H9 (cell line): ENCODE results near the gene PLEKHG2. TPM values are rescaled to one million over a fixed set of nuclear protein-coding genes. Genes with fewer than 3 reads are reported as not detected.

Experiments
- DNase-seq: peaks from one replicate; pipeline ENCODE4 v3.0.0-alpha.2; 2017
- H2AFZ ChIP-seq: one replicate; pipeline ENCODE4 v1.6.1; 2013; ENCODE audit warnings: mild to moderate bottlenecking, low read length, control low read depth, moderate library complexity
- H2AK5ac ChIP-seq: 2 replicates; pipeline ENCODE4 v1.6.1; 2013; ENCODE audit warnings: low read length, control low read depth, mixed read lengths; ENCODE audit not compliant: insufficient read length
- H2BK120ac ChIP-seq: one replicate; pipeline ENCODE4 v1.6.1; 2013; ENCODE audit warnings: low read depth, mild to moderate bottlenecking, low read length, control low read depth, inconsistent platforms; ENCODE audit not compliant: poor library complexity, severe bottlenecking
- H2BK12ac ChIP-seq: 2 replicates; pipeline ENCODE4 v1.6.1; 2013; ENCODE audit warnings: low read length, control low read depth, mixed read lengths, low read depth; ENCODE audit not compliant: insufficient read length
- H2BK15ac ChIP-seq: 2 replicates; pipeline ENCODE4 v1.6.1; 2013; ENCODE audit warnings: low read depth, low read length, control low read depth
- H2BK20ac ChIP-seq: one replicate; pipeline ENCODE4 v1.6.1; 2013; ENCODE audit warnings: low read depth, mild to moderate bottlenecking, low read length, control low read depth, inconsistent platforms; ENCODE audit not compliant: poor library complexity, severe bottlenecking
- H2BK5ac ChIP-seq: 2 replicates; pipeline ENCODE4 v1.6.1; 2013; ENCODE audit warnings: low read length, control low read depth, mixed read lengths; ENCODE audit not compliant: insufficient read length
- H3K14ac ChIP-seq: 2 replicates; pipeline ENCODE4 v1.6.1; 2013; ENCODE audit warnings: low read length, control low read depth; ENCODE audit not compliant: insufficient read depth
- H3K18ac ChIP-seq: 2 replicates; pipeline ENCODE4 v1.6.1; 2013; ENCODE audit warnings: low read depth, mild to moderate bottlenecking, mixed read lengths, low read length, control low read depth; ENCODE audit not compliant: insufficient read length
- H3K23ac ChIP-seq: 2 replicates; pipeline ENCODE4 v1.6.1; 2013; ENCODE audit warnings: low read length, control low read depth, mixed read lengths, low read depth; ENCODE audit not compliant: insufficient read length
- H3K23me2 ChIP-seq: 2 replicates; pipeline ENCODE4 v1.6.1; 2013; ENCODE audit warnings: low read depth, mild to moderate bottlenecking, mixed read lengths, low read length, control low read depth; ENCODE audit not compliant: insufficient read length, poor library complexity, severe bottlenecking
- H3K27ac ChIP-seq: 2 replicates; pipeline ENCODE4 v1.5.1; 2013; ENCODE audit warnings: low read length, control low read depth, mixed read lengths, low read depth; ENCODE audit not compliant: insufficient read length
- H3K27me3 ChIP-seq: 2 replicates; pipeline ENCODE4 v1.6.1; 2013; ENCODE audit warnings: low read length, control low read depth, inconsistent platforms; ENCODE audit not compliant: insufficient read depth
- H3K4ac ChIP-seq: 2 replicates; pipeline ENCODE4 v1.6.1; 2013; ENCODE audit warnings: low read depth, mild to moderate bottlenecking, control low read depth, inconsistent platforms, low read length, moderate library complexity
- H3K4me1 ChIP-seq: 2 replicates; pipeline ENCODE4 v1.6.1; 2013; ENCODE audit warnings: low read length, control low read depth, inconsistent platforms; ENCODE audit not compliant: insufficient read depth
- H3K4me2 ChIP-seq: 2 replicates; pipeline ENCODE4 v1.6.1; 2013; ENCODE audit warnings: low read length, control low read depth, mixed read lengths; ENCODE audit not compliant: insufficient read length, insufficient read depth
- H3K56ac ChIP-seq: 2 replicates; pipeline ENCODE4 v1.6.1; 2013; ENCODE audit warnings: low read depth, mild to moderate bottlenecking, mixed read lengths, low read length, control low read depth; ENCODE audit not compliant: insufficient read length
- H3K79me1 ChIP-seq: 2 replicates; pipeline ENCODE4 v1.6.1; 2013; ENCODE audit warnings: low read depth, mild to moderate bottlenecking, moderate library complexity, low read length, control low read depth, inconsistent platforms; ENCODE audit not compliant: insufficient read depth, poor library complexity, severe bottlenecking
- H3K79me2 ChIP-seq: 2 replicates; pipeline ENCODE4 v1.6.1; 2013; ENCODE audit warnings: low read length, control low read depth, inconsistent platforms; ENCODE audit not compliant: insufficient read depth
- H3K9ac ChIP-seq: 2 replicates; pipeline ENCODE4 v1.6.1; 2013; ENCODE audit warnings: low read length, control low read depth, mixed read lengths; ENCODE audit not compliant: insufficient read length; ENCODE audit errors: extremely low read depth
- H3K9me3 ChIP-seq: one replicate; pipeline ENCODE4 v1.6.1; 2013; ENCODE audit warnings: low read depth, low read length, inconsistent platforms; ENCODE audit not compliant: control insufficient read depth
- H3T11ph ChIP-seq: one replicate; pipeline ENCODE4 v1.6.1; 2013; ENCODE audit warnings: mild to moderate bottlenecking, low read length, control low read depth, inconsistent platforms
- H4K20me1 ChIP-seq: one replicate; pipeline ENCODE4 v1.6.1; 2013; ENCODE audit not compliant: control insufficient read depth, insufficient read length, insufficient read depth
- H4K5ac ChIP-seq: 2 replicates; pipeline ENCODE4 v1.6.1; 2013; ENCODE audit warnings: low read depth, mild to moderate bottlenecking, mixed read lengths, low read length, control low read depth; ENCODE audit not compliant: insufficient read length
- H4K8ac ChIP-seq: replicated peaks from 2 replicates; pipeline ENCODE4 v1.6.1; 2013; ENCODE audit warnings: low read length, control low read depth, mixed read lengths, low read depth; ENCODE audit not compliant: insufficient read length
- H4K91ac ChIP-seq: 2 replicates; pipeline ENCODE4 v1.6.1; 2013; ENCODE audit warnings: low read depth, mild to moderate bottlenecking, moderate library complexity, mixed read lengths, low read length, control low read depth; ENCODE audit not compliant: insufficient read length
- H3K27ac Mint-ChIP-seq, 3 experiments: 2 replicates in 2 of 3; 3 replicates in 1 of 3; pipeline ENCODE4 v1.8.0; 2020 to 2021; ENCODE audit warnings: mixed read lengths in 3 of 3, mild to moderate bottlenecking in 1 of 3, moderate library complexity in 1 of 3
- H3K27me3 Mint-ChIP-seq: 2 replicates; pipeline ENCODE4 v1.8.0; 2021; ENCODE audit warnings: low read depth, mild to moderate bottlenecking, moderate library complexity, mixed read lengths
- H3K36me3 Mint-ChIP-seq, 3 experiments: 2 replicates in 2 of 3; 3 replicates in 1 of 3; pipeline ENCODE4 v1.8.0; 2020 to 2021; ENCODE audit warnings: low read depth in 3 of 3, mixed read lengths in 3 of 3; ENCODE audit not compliant: insufficient read depth in 1 of 3
- H3K4me1 Mint-ChIP-seq, 2 experiments: 2 replicates each; pipeline ENCODE4 v1.8.0; 2020; ENCODE audit warnings: mixed read lengths in 2 of 2
- H3K4me3 Mint-ChIP-seq, 2 experiments: 2 replicates in 1 of 2; 3 replicates in 1 of 2; pipeline ENCODE4 v1.8.0; 2020 to 2021; ENCODE audit warnings: mild to moderate bottlenecking in 2 of 2, mixed read lengths in 2 of 2, moderate library complexity in 1 of 2
- H3K9me3 Mint-ChIP-seq, 2 experiments: 2 replicates in 1 of 2; 3 replicates in 1 of 2; pipeline ENCODE4 v1.8.0; 2020; ENCODE audit warnings: mild to moderate bottlenecking in 2 of 2, mixed read lengths in 2 of 2, moderate library complexity in 1 of 2
- CTCF ChIP-seq: fragments of 200-600 bp; sonication (generic); conservative IDR thresholded peaks from 3 replicates; pipeline ENCODE4 v1.8.0; 2021; ENCODE audit warnings: antibody characterized with exemption, mild to moderate bottlenecking
- WGBS: extraction: QIAGEN DNeasy Blood & Tissue Kit; methylation state at CpG from one replicate; pipeline ENCODE4 v1.1.7; 2013; ENCODE audit warnings: missing lambda C conversion rate, low lambda C conversion rate, mixed read lengths; ENCODE audit not compliant: insufficient read length; ENCODE audit errors: extremely low coverage; 5-methylcytosine and 5-hydroxymethylcytosine counted together
- total RNA-seq: library from RNA; stranded (reverse); gene quantifications from 2 replicates; pipeline ENCODE4 v1.2.1, GENCODE V29; 2021

The PLEKHG2 gene
- total RNA-seq, 1 experiment from 2014 or later = 167 TPM

DNA sequence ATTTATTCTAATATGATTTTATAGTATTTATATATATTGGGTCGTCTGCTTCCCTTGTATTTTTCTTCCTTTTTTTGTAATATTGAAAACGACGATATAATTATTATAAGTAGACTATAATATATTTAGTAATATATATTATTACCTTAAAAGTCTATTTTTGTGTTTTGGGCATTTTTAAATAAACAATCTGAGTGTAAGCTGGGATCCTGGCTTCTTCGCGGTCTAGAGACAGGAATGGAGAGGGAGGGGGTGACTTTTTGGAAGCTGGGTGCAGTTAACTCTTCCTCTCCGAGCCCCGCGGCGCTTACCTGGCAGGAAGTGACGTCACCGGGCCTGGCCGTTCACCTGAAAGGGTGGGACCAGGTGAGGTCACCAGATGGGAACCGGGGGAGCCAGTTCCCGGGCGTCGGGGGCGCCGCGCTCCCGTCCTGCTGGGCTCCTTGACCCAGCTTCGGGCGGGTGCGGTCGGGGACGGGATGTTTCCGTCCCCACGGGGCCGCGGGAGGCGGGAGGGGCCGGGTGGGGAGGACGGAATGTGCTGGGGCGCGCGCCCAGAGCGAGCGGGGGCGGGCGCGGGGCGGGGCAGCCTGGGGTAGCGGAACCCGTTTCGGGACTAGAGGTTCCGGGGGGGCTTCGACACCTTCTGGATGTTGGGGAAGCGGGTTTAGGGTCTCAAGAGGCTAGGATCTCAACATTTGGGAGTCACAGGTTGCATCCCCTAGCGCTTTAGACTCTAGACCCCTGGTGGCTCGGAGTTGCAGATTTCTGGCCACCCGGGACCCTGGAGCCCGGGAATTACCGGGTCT, 3.1 kb upstream of the PLEKHG2 start:
- Mint-ChIP-seq H3K4me3 (peak overlapping the region; percentile 96 to 97), H3K27me3 (peaks cover 1% of the 10 kb centered on the region; the same call in 1 of the 2 replicates), H3K9me3 (no peaks in the 10 kb centered on the region; a peak in 1 of 5 replicates), H3K4me1 (peaks cover 39 to 54% of the 10 kb centered on the region in 2 experiments), H3K27ac (peak overlapping the region; percentile 40 to 97 (median 96); a peak in 5 of 7 replicates), H3K36me3 (peaks cover 9 to 20% (median 17%) of the 10 kb centered on the region in 3 experiments)
- Histone ChIP-seq H2BK12ac (no peak overlapping the region), H3K56ac (no peak overlapping the region), H4K20me1 (peaks cover 2% of the 10 kb centered on the region), H2AFZ (no peak overlapping the region), H3K27me3 (no peaks in the 10 kb centered on the region), H2BK120ac (peak overlapping the region; percentile 81), H4K91ac (no peak overlapping the region), H3T11ph (peak overlapping the region; percentile 77), H3K9me3 (no peaks in the 10 kb centered on the region), H3K27ac (peak overlapping the region; percentile 62), H3K14ac (peak overlapping the region; percentile 96), H4K5ac (no peak overlapping the region), H3K18ac (peak overlapping the region; percentile 91), H2BK15ac (no peak overlapping the region), H4K8ac (no peak overlapping the region), H3K4me2 (peak overlapping the region; percentile 78), H3K79me1 (peaks cover under 1% of the 10 kb centered on the region), H2AK5ac (no peak overlapping the region), H3K79me2 (peaks cover 5% of the 10 kb centered on the region; the same call in 1 of the 2 replicates), H2BK5ac (no peak overlapping the region), H3K4ac (peak overlapping the region; percentile 74; the same call in 1 of the 2 replicates), H3K9ac (peak overlapping the region; percentile 86), H3K23ac (no peak overlapping the region), H3K23me2 (peaks cover 19% of the 10 kb centered on the region), H3K4me1 (peaks cover 6% of the 10 kb centered on the region; the same call in 1 of the 2 replicates), H2BK20ac (no peak overlapping the region)
- peak; percentile 97 for DNase-seq
- TF ChIP-seq CTCF = no peak
- no CpG with 5 or more reads among the region's 52 CpGs for WGBS
